Aorta (tissue), 5 donors: ENCODE results near the gene RNH1. TPM values are rescaled to one million over a fixed set of nuclear protein-coding genes. Genes with fewer than 3 reads are reported as not detected.

Source experiments
- ATAC-seq: fragments of 200-7000 bp; cut with Tn5 transposase; one replicate; pipeline ENCODE4 v1.9.1; 2022; ENCODE audit warnings: moderate library complexity; ENCODE audit not compliant: low FRiP score
- DNase-seq, 2 donors: peaks; one replicate each; pipeline ENCODE4 v3.0.0-alpha.2; 2020
- H3K27ac ChIP-seq, 2 donors: one replicate each; pipeline ENCODE4 v1.5.1; 2013; ENCODE audit warnings: low read length in 2 of 2, mild to moderate bottlenecking in 2 of 2, moderate library complexity in 2 of 2, control low read depth in 1 of 2, inconsistent platforms in 1 of 2, low read depth in 1 of 2
- H3K27me3 ChIP-seq, 2 donors: one replicate each; pipeline ENCODE4 v1.6.1; 2013; ENCODE audit warnings: control low read depth in 1 of 2, low read length in 1 of 2, mild to moderate bottlenecking in 1 of 2, moderate library complexity in 1 of 2; ENCODE audit not compliant: insufficient read depth in 2 of 2, control insufficient read depth in 1 of 2
- H3K36me3 ChIP-seq, 2 donors: one replicate each; pipeline ENCODE4 v1.6.1; 2013; ENCODE audit warnings: control low read depth in 1 of 2, low read length in 1 of 2, mild to moderate bottlenecking in 1 of 2; ENCODE audit not compliant: insufficient read depth in 2 of 2, control insufficient read depth in 1 of 2
- H3K4me1 ChIP-seq, 2 donors: one replicate each; pipeline ENCODE4 v1.6.1; 2013; ENCODE audit warnings: low read length in 2 of 2, control low read depth in 1 of 2, mild to moderate bottlenecking in 1 of 2, moderate library complexity in 1 of 2; ENCODE audit not compliant: insufficient read depth in 2 of 2, control insufficient read depth in 1 of 2
- H3K4me3 ChIP-seq, 2 donors: one replicate each; pipeline ENCODE4 v1.5.1; 2013; ENCODE audit warnings: low read length in 2 of 2, control low read depth in 1 of 2, mild to moderate bottlenecking in 1 of 2
- H3K9me3 ChIP-seq: one replicate; pipeline ENCODE4 v1.6.1; 2013; ENCODE audit warnings: mild to moderate bottlenecking, low read length; ENCODE audit not compliant: control insufficient read depth
- WGBS, 2 donors: extraction: QIAGEN DNeasy Blood & Tissue Kit; methylation state at CpG; one replicate each; pipeline ENCODE4 v1.1.7; 2013; 5-methylcytosine and 5-hydroxymethylcytosine counted together
- intact Hi-C, 2 donors: fragments of 100-400 bp; cut with DNase I; formaldehyde crosslinking; loops; one replicate each; pipeline versions ENCODE4 v1.14.2 to v1.15.0; 2022
- polyA plus RNA-seq, 2 donors: library from polyadenylated mRNA; stranded (reverse); fragments of 200-250 nt; gene quantifications; one replicate each; pipeline ENCODE4 v1.2.3, GENCODE V29; 2013
- total RNA-seq, 2 donors: library from RNA; stranded (reverse); fragmentation: NEBNext Ultra II Directional; extraction: Animal tissue kit (Norgen Biotek cat#: 25700); gene quantifications; one replicate each; pipeline ENCODE4 v1.2.1, GENCODE V29; 2021
- donor health status: healthy with polysubstance abuse.
- donor health status: Bipolar disorder and iron deficiency.
- donor health status: DM: no; HTN: no; CAD: no.
- donor health status: DM: no; HTN: no; CAD: no.
- donor health status: DM: yes; HTN: yes; CAD: no.

Gene RNH1
- total and polyA plus RNA-seq, 4 donors: 125 to 224 (median 165) TPM

- Histone ChIP-seq H3K36me3 (no peaks in the 10 kb centered on the region), H3K9me3 (no peaks in the 10 kb centered on the region), H3K27me3 (no peaks in the 10 kb centered on the region), H3K27ac (peak overlapping the region; percentile 58 to 85), H3K4me3 (peak overlapping the region; percentile 16 to 30), H3K4me1 (no peaks in the 10 kb centered on the region)
- WGBS, 2 donors: 2 to 3% methylated on average over 49 to 55 of the region's 55 CpGs
- intact Hi-C loops: loop anchor here in 1 of 2 donors (1.0 to 5.0 kb wide), 2 partner anchors 58 to 241 kb away; partner anchors contain the start of genes BET1L and RIC8A
- DNase-seq (peak; percentile 96 to 99), ATAC-seq (peak; percentile 95)
Observed at GRCh38 chr11:447923-448731, 58.9 kb downstream of the RNH1 start.

GRCh38 chr11:446891-447290, 60.2 kb downstream of the RNH1 start:
- no peaks in the 10 kb centered on the region for H3K4me1 ChIP-seq
- intact Hi-C loops: loop anchor here in 1 of 2 donors (5.0 kb wide), 1 partner anchor 240 kb away; the partner anchor contains the start of genes BET1L and RIC8A
- no peak overlapping the region for H3K27ac ChIP-seq

GRCh38 chr11:445765-446588, 61.1 kb downstream of the RNH1 start:
- ATAC-seq (no peak), DNase-seq (peak; percentile 32 to 46)
- Histone ChIP-seq H3K36me3 (no peaks in the 10 kb centered on the region), H3K27ac (no peak overlapping the region), H3K4me3 (no peak overlapping the region), H3K4me1 (no peaks in the 10 kb centered on the region), H3K27me3 (no peaks in the 10 kb centered on the region), H3K9me3 (no peaks in the 10 kb centered on the region)
- WGBS, 2 donors: 61 to 69% methylated on average over 19 to 20 of the region's 20 CpGs
- intact Hi-C loops: loop anchor here in 1 of 2 donors (5.0 kb wide), 1 partner anchor 239 kb away; the partner anchor contains the start of genes BET1L and RIC8A

More at GRCh38 chr11:446891-447290, 60.2 kb downstream of the RNH1 start:
- DNase-seq (peak in 1 of 2 donors; percentile 36), ATAC-seq (no peak)
- H3K9me3 ChIP-seq: no peaks in the 10 kb centered on the region
- no peak overlapping the region for H3K4me3 ChIP-seq
- H3K36me3 ChIP-seq: no peaks in the 10 kb centered on the region
- no peaks in the 10 kb centered on the region for H3K27me3 ChIP-seq
- 63 to 67% methylated on average over 7 of the region's 7 CpGs for WGBS, 2 donors

Other genes starting within 250 kb of the RNH1 start
- under 1 TPM; 0.66 to 0.88 TPM for gene NLRP6, start 228.8 kb downstream of the RNH1 start, total RNA-seq
- gene NLRP6, start 228.8 kb downstream of the RNH1 start, polyA plus RNA-seq: 1 to 10 TPM in 1 of 2 donors, not detected in 1; 6.1 TPM
- 10 to 100 TPM; 42.1 to 61.6 TPM for gene PGGHG, start 218.1 kb downstream of the RNH1 start, total RNA-seq
- gene PGGHG, start 218.1 kb downstream of the RNH1 start, polyA plus RNA-seq: 100 to 1,000 TPM in 1 of 2 donors, 10 to 100 TPM in 1; 23.9 to 197 TPM
- not detected for gene IFITM5, start 207.7 kb downstream of the RNH1 start, total RNA-seq
- gene IFITM5, start 207.7 kb downstream of the RNH1 start, polyA plus RNA-seq: not detected
- gene IFITM2, start 199.4 kb downstream of the RNH1 start, total RNA-seq: 100 to 1,000 TPM; 695 to 841 TPM
- 1,000 to 10,000 TPM in 1 of 2 donors, 100 to 1,000 TPM in 1; 424 to 1,109 TPM for gene IFITM2, start 199.4 kb downstream of the RNH1 start, polyA plus RNA-seq
- gene IFITM1, start 193.2 kb downstream of the RNH1 start, total RNA-seq: 100 to 1,000 TPM; 278 to 311 TPM
- 10 to 100 TPM; 46.7 to 88.3 TPM for gene IFITM1, start 193.2 kb downstream of the RNH1 start, polyA plus RNA-seq
- gene IFITM3, start 186.4 kb downstream of the RNH1 start, total RNA-seq: 1,000 to 10,000 TPM; 1,112 to 1,381 TPM
- 1,000 to 10,000 TPM in 1 of 2 donors, 100 to 1,000 TPM in 1; 856 to 2,374 TPM for gene IFITM3, start 186.4 kb downstream of the RNH1 start, polyA plus RNA-seq
- 1 to 10 TPM in 1 of 2 donors, under 1 TPM in 1; 0.58 to 3.2 TPM for gene B4GALNT4, start 137.7 kb downstream of the RNH1 start, total RNA-seq
- gene B4GALNT4, start 137.7 kb downstream of the RNH1 start, polyA plus RNA-seq: 1 to 10 TPM in 1 of 2 donors, under 1 TPM in 1; 0.38 to 4.6 TPM
- gene PKP3, start 113.0 kb downstream of the RNH1 start, total RNA-seq: under 1 TPM in 1 of 2 donors, not detected in 1; 0.42 TPM
- 10 to 100 TPM in 1 of 2 donors, under 1 TPM in 1; 0.05 to 10.9 TPM for gene PKP3, start 113.0 kb downstream of the RNH1 start, polyA plus RNA-seq
- 10 to 100 TPM; 19.8 to 47.8 TPM for gene SIGIRR, start 92.2 kb downstream of the RNH1 start, total RNA-seq
- 10 to 100 TPM; 27.8 to 52.7 TPM for gene SIGIRR, start 92.2 kb downstream of the RNH1 start, polyA plus RNA-seq
- gene ANO9, start 65.2 kb downstream of the RNH1 start, total RNA-seq: 1 to 10 TPM; 1.3 to 2.8 TPM
- gene ANO9, start 65.2 kb downstream of the RNH1 start, polyA plus RNA-seq: 1 to 10 TPM in 1 of 2 donors, under 1 TPM in 1; 0.41 to 8.1 TPM
- gene PTDSS2, start 57.0 kb downstream of the RNH1 start, total RNA-seq: 10 to 100 TPM; 19.2 to 34.1 TPM
- gene PTDSS2, start 57.0 kb downstream of the RNH1 start, polyA plus RNA-seq: 10 to 100 TPM; 10.1 to 47.6 TPM
- gene HRAS, start 28.3 kb upstream of the RNH1 start, total RNA-seq: 10 to 100 TPM; 35.9 to 44.9 TPM
- 100 to 1,000 TPM in 1 of 2 donors, 10 to 100 TPM in 1; 75.9 to 142 TPM for gene HRAS, start 28.3 kb upstream of the RNH1 start, polyA plus RNA-seq
- 1 to 10 TPM; 1.0 to 1.3 TPM for gene LRRC56, start 30.3 kb upstream of the RNH1 start, total RNA-seq
- gene LRRC56, start 30.3 kb upstream of the RNH1 start, polyA plus RNA-seq: 1 to 10 TPM in 1 of 2 donors, under 1 TPM in 1; 0.25 to 1.5 TPM
- 1 to 10 TPM; 1.4 to 1.9 TPM for gene LMNTD2, start 53.5 kb upstream of the RNH1 start, total RNA-seq
- 1 to 10 TPM; 1.7 to 1.9 TPM for gene LMNTD2, start 53.5 kb upstream of the RNH1 start, polyA plus RNA-seq
- gene RASSF7, start 53.7 kb upstream of the RNH1 start, total RNA-seq: 1 to 10 TPM; 5.6 to 8.5 TPM
- 1 to 10 TPM; 8.4 to 9.9 TPM for gene RASSF7, start 53.7 kb upstream of the RNH1 start, polyA plus RNA-seq
- gene PHRF1, start 69.2 kb upstream of the RNH1 start, total RNA-seq: 10 to 100 TPM; 26.6 to 32.4 TPM
- gene PHRF1, start 69.2 kb upstream of the RNH1 start, polyA plus RNA-seq: 10 to 100 TPM in 1 of 2 donors, 1 to 10 TPM in 1; 7.6 to 18.1 TPM
- gene IRF7, start 108.7 kb upstream of the RNH1 start, total RNA-seq: 10 to 100 TPM; 23.3 to 30.9 TPM
- 10 to 100 TPM; 13.4 to 29.3 TPM for gene IRF7, start 108.7 kb upstream of the RNH1 start, polyA plus RNA-seq
- not detected for gene CDHR5, start 117.7 kb upstream of the RNH1 start, total RNA-seq
- 10 to 100 TPM in 1 of 2 donors, under 1 TPM in 1; 0.79 to 39.8 TPM for gene CDHR5, start 117.7 kb upstream of the RNH1 start, polyA plus RNA-seq
- not detected for gene SCT, start 119.9 kb upstream of the RNH1 start, total RNA-seq
- not detected for gene SCT, start 119.9 kb upstream of the RNH1 start, polyA plus RNA-seq
- 1 to 10 TPM; 1.3 to 2.1 TPM for gene DRD4, start 130.0 kb upstream of the RNH1 start, total RNA-seq
- 1 to 10 TPM in 1 of 2 donors, not detected in 1; 3.4 TPM for gene DRD4, start 130.0 kb upstream of the RNH1 start, polyA plus RNA-seq
- 10 to 100 TPM; 32.2 to 59.5 TPM for gene DEAF1, start 188.0 kb upstream of the RNH1 start, total RNA-seq
- 10 to 100 TPM; 15.7 to 53.0 TPM for gene DEAF1, start 188.0 kb upstream of the RNH1 start, polyA plus RNA-seq
- 10 to 100 TPM; 15.6 to 23.0 TPM for gene TMEM80, start 188.6 kb upstream of the RNH1 start, total RNA-seq
- 10 to 100 TPM in 1 of 2 donors, 1 to 10 TPM in 1; 8.4 to 31.2 TPM for gene TMEM80, start 188.6 kb upstream of the RNH1 start, polyA plus RNA-seq
- 10 to 100 TPM; 41.0 to 45.1 TPM for gene EPS8L2, start 199.0 kb upstream of the RNH1 start, total RNA-seq
- 100 to 1,000 TPM in 1 of 2 donors, 10 to 100 TPM in 1; 64.6 to 102 TPM for gene EPS8L2, start 199.0 kb upstream of the RNH1 start, polyA plus RNA-seq
- 100 to 1,000 TPM; 113 to 130 TPM for gene TALDO1, start 240.2 kb upstream of the RNH1 start, total RNA-seq
- 100 to 1,000 TPM; 122 to 187 TPM for gene TALDO1, start 240.2 kb upstream of the RNH1 start, polyA plus RNA-seq